Suprapubic skin (tissue), 3 donors: ENCODE measurements around the gene LARP4B.

Experiments
- POLR2AphosphoS5 ChIP-seq, 3 donors: sonication (generic); formaldehyde crosslinking; IDR thresholded peaks; one replicate each; pipeline ENCODE4 v1.6.1; 2017; ENCODE audit warnings: antibody characterized with exemption in 3 of 3
- TF ChIP-seq, protein P1 (sequence below), 2 donors: fragments of 200-600 bp in 1 of 2; fragments of 450-650 bp in 1 of 2; sonication (generic) in 1 of 2; IDR thresholded peaks; one replicate each; pipeline ENCODE4 v1.5.1; 2016 to 2019; ENCODE audit warnings: antibody characterized with exemption in 2 of 2, mild to moderate bottlenecking in 1 of 2, moderate library complexity in 1 of 2

DNA sequence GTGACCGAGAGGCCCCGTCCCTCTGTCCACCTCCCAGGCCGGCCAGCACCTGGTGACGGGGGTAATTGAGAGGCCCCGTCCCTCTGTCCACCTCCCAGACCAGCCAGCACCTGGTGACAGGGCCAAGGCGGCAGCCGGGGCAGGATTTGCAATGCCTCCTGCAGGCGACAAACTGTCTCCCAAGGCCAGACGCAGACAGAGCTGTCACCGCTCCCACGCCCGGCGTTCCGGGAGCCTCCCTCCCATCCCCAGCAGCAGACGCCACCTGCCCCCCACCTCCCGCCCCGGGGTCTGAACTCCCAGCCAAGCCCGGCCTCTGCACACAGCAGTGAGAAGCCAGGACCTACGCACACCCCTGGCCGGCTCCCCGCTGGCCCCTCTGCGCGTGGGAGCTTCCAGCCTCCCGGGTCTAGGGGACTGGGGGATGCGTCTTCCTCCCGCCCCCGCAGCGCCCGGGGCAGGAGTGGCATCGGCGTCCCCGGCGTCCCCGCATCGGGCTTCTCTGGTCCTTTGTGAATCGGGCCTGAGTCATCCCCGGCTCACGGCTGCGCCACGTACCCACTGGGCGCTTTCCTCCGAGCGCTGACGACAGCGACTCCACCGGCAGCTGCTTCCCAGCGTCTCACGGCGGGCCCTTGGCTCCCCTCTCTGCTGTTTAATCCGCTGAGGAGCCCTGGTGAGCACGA, 147.0 kb downstream of the LARP4B start:
- TF ChIP-seq, protein P1, sequence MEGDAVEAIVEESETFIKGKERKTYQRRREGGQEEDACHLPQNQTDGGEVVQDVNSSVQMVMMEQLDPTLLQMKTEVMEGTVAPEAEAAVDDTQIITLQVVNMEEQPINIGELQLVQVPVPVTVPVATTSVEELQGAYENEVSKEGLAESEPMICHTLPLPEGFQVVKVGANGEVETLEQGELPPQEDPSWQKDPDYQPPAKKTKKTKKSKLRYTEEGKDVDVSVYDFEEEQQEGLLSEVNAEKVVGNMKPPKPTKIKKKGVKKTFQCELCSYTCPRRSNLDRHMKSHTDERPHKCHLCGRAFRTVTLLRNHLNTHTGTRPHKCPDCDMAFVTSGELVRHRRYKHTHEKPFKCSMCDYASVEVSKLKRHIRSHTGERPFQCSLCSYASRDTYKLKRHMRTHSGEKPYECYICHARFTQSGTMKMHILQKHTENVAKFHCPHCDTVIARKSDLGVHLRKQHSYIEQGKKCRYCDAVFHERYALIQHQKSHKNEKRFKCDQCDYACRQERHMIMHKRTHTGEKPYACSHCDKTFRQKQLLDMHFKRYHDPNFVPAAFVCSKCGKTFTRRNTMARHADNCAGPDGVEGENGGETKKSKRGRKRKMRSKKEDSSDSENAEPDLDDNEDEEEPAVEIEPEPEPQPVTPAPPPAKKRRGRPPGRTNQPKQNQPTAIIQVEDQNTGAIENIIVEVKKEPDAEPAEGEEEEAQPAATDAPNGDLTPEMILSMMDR (IDR thresholded peaks at IDR 0.05): peak in 1 of 2 donors; percentile 19
- no peak for TF ChIP-seq POLR2AphosphoS5 (IDR thresholded peaks at IDR 0.05)
